Measurements from ENCODE around the gene SLC15A3.

Gene SLC15A3

GRCh38 chr11:60951904-60952741 is at the start of gene SLC15A3:
Gene SLC15A3, minus strand, starts transcription at chr11:60952176. Its CDS starts 625 bp downstream, at chr11:60951551.
- FAIRE-seq, result no peak

GRCh38 chr11:61000426-61000825 is 48.5 kb upstream of the SLC15A3 start:
- no peak for FAIRE-seq

- FAIRE-seq, result no peak
Observed at GRCh38 chr11:60996381-60997138, 44.6 kb upstream of the SLC15A3 start.

- no peak for FAIRE-seq
Observed at GRCh38 chr11:60995798-60996197, 43.8 kb upstream of the SLC15A3 start.

GRCh38 chr11:60994541-60995080 is 42.6 kb upstream of the SLC15A3 start:
- FAIRE-seq, result no peak

- FAIRE-seq, result no peak
Observed at GRCh38 chr11:60993615-60994014, 41.6 kb upstream of the SLC15A3 start.

GRCh38 chr11:60992842-60993409 is 41.0 kb upstream of the SLC15A3 start:
- FAIRE-seq, result no peak

GRCh38 chr11:60991457-60991856 is 39.5 kb upstream of the SLC15A3 start:
- no peak for FAIRE-seq

- no peak for FAIRE-seq
Observed at GRCh38 chr11:60989093-60989650, 37.2 kb upstream of the SLC15A3 start.

- FAIRE-seq, result no peak
Observed at GRCh38 chr11:60988658-60989057, 36.7 kb upstream of the SLC15A3 start.

- no peak for FAIRE-seq
Observed at GRCh38 chr11:60987577-60988277, 35.8 kb upstream of the SLC15A3 start.

GRCh38 chr11:60985991-60986915 is 34.3 kb upstream of the SLC15A3 start:
- FAIRE-seq, result no peak

- FAIRE-seq, result no peak
Observed at GRCh38 chr11:60985501-60985900, 33.5 kb upstream of the SLC15A3 start.

- no peak for FAIRE-seq
Observed at GRCh38 chr11:60984636-60985035, 32.7 kb upstream of the SLC15A3 start.

- no peak for FAIRE-seq
Observed at GRCh38 chr11:60984149-60984548, 32.2 kb upstream of the SLC15A3 start.

- no peak for FAIRE-seq
Observed at GRCh38 chr11:60982184-60982583, 30.2 kb upstream of the SLC15A3 start.

GRCh38 chr11:60981515-60981914 is 29.5 kb upstream of the SLC15A3 start:
- no peak for FAIRE-seq

GRCh38 chr11:60978546-60979380 is 26.8 kb upstream of the SLC15A3 start:
- no peak for FAIRE-seq

- no peak for FAIRE-seq
Observed at GRCh38 chr11:60977836-60978235, 25.9 kb upstream of the SLC15A3 start.

GRCh38 chr11:60977224-60977623 is 25.2 kb upstream of the SLC15A3 start:
- no peak for FAIRE-seq
